A673 (cell line): Measurements from ENCODE around the gene SFTPA2.
"Not testable (repeated sequence)": the region's sequence is repeated elsewhere in the genome, so short reads cannot be mapped to it uniquely, and the experiment has no call there.

Source experiments
- CTCF ChIP-seq: fragments of 300-800, 200-600 bp; sonication (generic); conservative IDR thresholded peaks from 2 replicates; pipeline ENCODE4 v1.5.1; 2017; ENCODE audit warnings: low read depth, mild to moderate bottlenecking, antibody characterized with exemption, low read length, moderate library complexity, mixed read lengths
- EZH2 ChIP-seq: fragments of 200-600 bp; sonication (generic); IDR thresholded peaks from 2 replicates; pipeline ENCODE4 v1.6.1; 2017; ENCODE audit warnings: borderline replicate concordance, low read depth, mild to moderate bottlenecking, mixed read lengths, antibody characterized with exemption, low read length; ENCODE audit not compliant: poor library complexity, severe bottlenecking

GRCh38 chr10:79533142-79533902, 26.9 kb downstream of the SFTPA2 start:
- TF ChIP-seq CTCF, EZH2: not testable (repeated sequence)
